GM12878 (cell line): ENCODE results near the gene CNN3. TPM values are rescaled to one million over a fixed set of nuclear protein-coding genes. Genes with fewer than 3 reads are reported as not detected.

Experiments used
- ATAC-seq: fragments of 200-7000 bp; cut with Tn5 transposase; 3 replicates; pipeline ENCODE4 v1.9.1; 2020; ENCODE audit warnings: mild to moderate bottlenecking, moderate library complexity
- BruUV-seq: library from RNA; stranded (reverse); fragments of 400-500 nt; replicated peaks from 2 replicates; lab custom pipeline; 2021; lab: Mats Ljungman, UMichigan
- CTCF ChIA-PET: fragments of 300-600 bp; sonication (Branson Sonifier 250); formaldehyde crosslinking; extraction: SDS; loops from one replicate; lab custom pipeline; 2021; ENCODE audit warnings: inconsistent platforms; lab: Yijun Ruan, JAX
- POLR2A ChIA-PET: fragments of 350-600 bp; formaldehyde crosslinking; extraction: SDS; loops from one replicate; lab custom pipeline; 2021; ENCODE audit warnings: inconsistent platforms; lab: Charles Lee
- RAD21 ChIA-PET: fragments of 300-600 bp; sonication (Branson Sonifier 250); formaldehyde crosslinking; loops from one replicate; lab custom pipeline; 2023; ENCODE audit warnings: antibody characterized with exemption; ENCODE audit not compliant: unreplicated experiment; lab: Charles Lee
- SMC1A ChIA-PET: fragments of 300-600 bp; sonication (Branson Sonifier 250); formaldehyde crosslinking; loops from one replicate; lab custom pipeline; 2023; ENCODE audit not compliant: unreplicated experiment, uncharacterized antibody; lab: Charles Lee
- DNase-seq: peaks from one replicate; pipeline ENCODE4 v3.0.0-alpha.2; 2011; ENCODE audit warnings: low read depth, low spot score
- FAIRE-seq: peaks from 3 replicates; lab custom pipeline; 2011; peaks lifted over from hg19 to GRCh38; lab: Jason Lieb, UNC
- H2AFZ ChIP-seq: 2 replicates; pipeline ENCODE4 v1.6.0; 2011; ENCODE audit warnings: low read depth, low read length, control low read depth; ENCODE audit not compliant: control insufficient read depth
- H3K27ac ChIP-seq: 2 replicates; pipeline ENCODE4 v1.5.1; 2011; ENCODE audit warnings: control low read depth; ENCODE audit not compliant: control insufficient read depth, insufficient read depth
- H3K27me3 ChIP-seq, 2 experiments: replicated peaks in 1 of 2; 2 replicates each; pipeline versions ENCODE4 v1.6.0 to v1.6.1; 2011; ENCODE audit warnings: low read length in 1 of 2; ENCODE audit not compliant: control insufficient read depth in 2 of 2, insufficient read depth in 2 of 2
- H3K36me3 ChIP-seq, 2 experiments: 2 replicates each; pipeline ENCODE4 v1.5.1; 2011; ENCODE audit warnings: low read length in 1 of 2; ENCODE audit not compliant: control insufficient read depth in 2 of 2, insufficient read depth in 2 of 2
- H3K4me1 ChIP-seq: 2 replicates; pipeline ENCODE4 v1.6.1; 2011; ENCODE audit warnings: mild to moderate bottlenecking, low read length, moderate library complexity, mixed read lengths; ENCODE audit not compliant: control insufficient read depth, insufficient read depth
- H3K4me2 ChIP-seq: 2 replicates; pipeline ENCODE4 v1.6.0; 2011; ENCODE audit warnings: control low read depth; ENCODE audit not compliant: control insufficient read depth, insufficient read depth
- H3K4me3 ChIP-seq: fragments of 200-600 bp; sonication (generic); 2 replicates; pipeline ENCODE4 v1.5.1; 2016
- H3K79me2 ChIP-seq: 2 replicates; pipeline ENCODE4 v1.6.0; 2011; ENCODE audit warnings: low read length; ENCODE audit not compliant: control insufficient read depth, insufficient read depth
- H3K9ac ChIP-seq: 2 replicates; pipeline ENCODE4 v1.8.0; 2011; ENCODE audit warnings: low read length, control low read depth, mixed read lengths; ENCODE audit not compliant: control insufficient read depth, insufficient read depth
- H3K9me3 ChIP-seq: replicated peaks from 3 replicates; pipeline ENCODE4 v1.5.1; 2011; ENCODE audit warnings: mild to moderate bottlenecking, low read length; ENCODE audit not compliant: control insufficient read depth, insufficient read depth
- H4K20me1 ChIP-seq: 2 replicates; pipeline ENCODE4 v1.6.0; 2011; ENCODE audit not compliant: control insufficient read depth, insufficient read depth
- CREB1 ChIP-seq: IDR thresholded peaks from 2 replicates; pipeline ENCODE4 v1.6.1; 2012; ENCODE audit warnings: low read depth, mild to moderate bottlenecking, inconsistent platforms
- LARP7 ChIP-seq: fragments of 450-650 bp; IDR thresholded peaks from 2 replicates; pipeline ENCODE4 v1.6.1; 2017; ENCODE audit warnings: mild to moderate bottlenecking
- SMC3 ChIP-seq: IDR thresholded peaks from 2 replicates; pipeline ENCODE4 v1.6.1; 2011; ENCODE audit warnings: low read length, improper control_type of control experiment, borderline replicate concordance
- ZNF24 ChIP-seq: fragments of 450-650 bp; IDR thresholded peaks from 2 replicates; pipeline ENCODE4 v1.6.1; 2017; ENCODE audit warnings: antibody characterized with exemption, mild to moderate bottlenecking
- ZNF384 ChIP-seq: IDR thresholded peaks from 2 replicates; pipeline ENCODE4 v1.6.1; 2012; ENCODE audit warnings: low read depth, mild to moderate bottlenecking, low read length, improper control_type of control experiment, borderline replicate concordance
- WGBS: methylation state at CpG from one replicate; pipeline ENCODE4 v1.1.6; 2016; ENCODE audit warnings: low lambda C conversion rate; ENCODE audit not compliant: insufficient replicate concordance, insufficient coverage; ENCODE audit errors: missing lambda C conversion rate; 5-methylcytosine and 5-hydroxymethylcytosine counted together
- in situ Hi-C: fragments of 300-500 bp; cut with MboI; formaldehyde crosslinking; loops from 9 replicates; pipeline ENCODE4 v1.14.3; 2018; ENCODE audit warnings: mixed read lengths
- intact Hi-C: fragments of 100-400 bp; cut with micrococcal nuclease; formaldehyde crosslinking; loops from one replicate; pipeline ENCODE4 v1.14.2; 2022; ENCODE audit not compliant: unreplicated experiment
- polyA plus RNA-seq, 11 experiments: library from polyadenylated mRNA; depleted of rRNA in 4 of 11; unstranded in 6 of 11; stranded (reverse) in 5 of 11; fragments of >200 nt; fragmentation: Nextera tagmentation in 4 of 11; fragmentation: Illumina TruSeq in 1 of 11; extraction: Ambion mirVana in 4 of 11; extraction: Trizol in 1 of 11; gene quantifications; 1 replicate in 1 of 11; 2 replicates in 10 of 11; pipeline versions ENCODE4 v1.2.1 to v1.2.3, GENCODE V29; 2011 to 2016; ENCODE audit warnings: inconsistent platforms in 2 of 11, missing spikeins in 2 of 11, low read depth in 1 of 11
- total RNA-seq, 4 experiments: library from RNA; depleted of rRNA in 3 of 4; stranded (reverse); fragments of >200 nt in 3 of 4; fragmentation: Illumina TruSeq in 1 of 4; extraction: Trizol in 1 of 4; gene quantifications; 2 replicates each; pipeline versions ENCODE4 v1.2.1 to v1.2.3, GENCODE V29; 2013 to 2021
- TF ChIP-seq, protein P1 (sequence below): fragments of 450-650 bp; IDR thresholded peaks from 2 replicates; pipeline ENCODE4 v1.6.1; 2017; ENCODE audit warnings: mild to moderate bottlenecking
- TF ChIP-seq, protein P2 (sequence below): fragments of 450-650 bp; IDR thresholded peaks from 2 replicates; pipeline ENCODE4 v1.6.1; 2014; ENCODE audit warnings: mild to moderate bottlenecking

CNN3 gene
- total and polyA plus RNA-seq, 10 of the 15 experiments (the other 5 are each of a cell fraction or from before 2014, with no cell fraction given) = 0.20 to 48.4 (median 34.3) TPM

DNA sequence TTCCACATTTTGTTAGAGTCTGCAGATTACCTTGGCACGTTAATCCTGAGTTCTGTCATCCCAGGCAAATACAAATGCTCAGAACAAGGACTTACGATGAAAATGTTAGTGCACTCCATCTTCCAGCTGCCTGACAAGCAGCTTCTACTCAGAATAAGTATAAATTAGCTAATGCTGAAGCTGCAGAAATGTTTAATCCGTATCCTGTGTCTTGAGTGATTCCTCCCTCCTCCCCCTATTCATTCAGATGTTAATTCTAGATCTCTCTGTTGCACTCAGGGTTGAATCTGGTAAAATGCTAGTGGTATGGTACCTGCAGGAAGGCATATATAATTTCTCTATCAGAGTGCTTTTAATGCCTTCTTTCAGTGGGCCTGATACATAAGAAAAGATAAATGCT lies 39.8 kb downstream of the CNN3 start:
- Histone ChIP-seq H3K79me2 (no peaks in the 10 kb centered on the region), H3K4me1 (no peaks in the 10 kb centered on the region), H3K4me2 (no peak overlapping the region), H3K27ac (no peak overlapping the region), H3K9me3 (no peaks in the 10 kb centered on the region), H3K27me3 (no peaks in the 10 kb centered on the region), H3K36me3 (no peaks in the 10 kb centered on the region), H3K9ac (no peak overlapping the region), H2AFZ (no peak overlapping the region), H4K20me1 (no peaks in the 10 kb centered on the region), H3K4me3 (no peak overlapping the region)
- in situ Hi-C loops = no loop called here
- 30% methylated on average over 3 of the region's 3 CpGs for WGBS
- no TSS peak for BruUV-seq
- ChIA-PET POLR2A (no interaction called here), SMC1A (no interaction called here), CTCF (no interaction called here), RAD21 (no interaction called here)
- intact Hi-C loops = no loop called here
- DNase-seq = no peak
- no peak for ATAC-seq
- TF ChIP-seq LARP7 (no peak), ZNF24 (no peak), SMC3 (no peak)
- FAIRE-seq = no peak

DNA sequence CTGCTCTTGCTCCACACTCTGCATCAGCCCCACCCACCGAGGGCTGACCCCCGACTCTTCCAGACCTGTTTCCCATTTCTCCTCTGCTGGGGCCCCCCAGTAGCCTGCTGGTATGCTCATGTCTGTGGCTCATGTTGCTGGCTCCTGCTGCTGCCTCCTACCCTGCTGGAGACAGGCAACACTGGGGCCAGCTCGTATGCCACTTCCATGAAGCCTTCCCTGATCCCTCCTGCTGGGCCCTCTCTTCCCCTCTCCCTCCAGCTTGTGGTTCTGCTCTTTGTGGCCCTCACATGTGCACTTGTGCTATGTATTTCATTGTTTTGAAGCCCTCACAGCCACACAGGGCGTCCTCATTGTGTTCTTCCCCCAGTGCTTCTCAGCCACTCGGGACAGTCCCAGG lies 40.5 kb downstream of the CNN3 start:
- H3K27me3 ChIP-seq = no peaks in the 10 kb centered on the region
- no peak overlapping the region for H3K9ac ChIP-seq
- intact Hi-C loops (no loop called here), in situ Hi-C loops (no loop called here)
- H3K27ac ChIP-seq = no peak overlapping the region
- H3K9me3 ChIP-seq = no peaks in the 10 kb centered on the region
- no peak overlapping the region for H3K4me2 ChIP-seq
- ChIA-PET CTCF (no interaction called here), RAD21 (no interaction called here)
- no peak for ATAC-seq
- no peak for DNase-seq
- 21% methylated on average over 5 of the region's 5 CpGs for WGBS
- H4K20me1 ChIP-seq = no peaks in the 10 kb centered on the region
- H3K36me3 ChIP-seq = no peaks in the 10 kb centered on the region
- H3K4me1 ChIP-seq = no peaks in the 10 kb centered on the region
- TF ChIP-seq, protein P1, sequence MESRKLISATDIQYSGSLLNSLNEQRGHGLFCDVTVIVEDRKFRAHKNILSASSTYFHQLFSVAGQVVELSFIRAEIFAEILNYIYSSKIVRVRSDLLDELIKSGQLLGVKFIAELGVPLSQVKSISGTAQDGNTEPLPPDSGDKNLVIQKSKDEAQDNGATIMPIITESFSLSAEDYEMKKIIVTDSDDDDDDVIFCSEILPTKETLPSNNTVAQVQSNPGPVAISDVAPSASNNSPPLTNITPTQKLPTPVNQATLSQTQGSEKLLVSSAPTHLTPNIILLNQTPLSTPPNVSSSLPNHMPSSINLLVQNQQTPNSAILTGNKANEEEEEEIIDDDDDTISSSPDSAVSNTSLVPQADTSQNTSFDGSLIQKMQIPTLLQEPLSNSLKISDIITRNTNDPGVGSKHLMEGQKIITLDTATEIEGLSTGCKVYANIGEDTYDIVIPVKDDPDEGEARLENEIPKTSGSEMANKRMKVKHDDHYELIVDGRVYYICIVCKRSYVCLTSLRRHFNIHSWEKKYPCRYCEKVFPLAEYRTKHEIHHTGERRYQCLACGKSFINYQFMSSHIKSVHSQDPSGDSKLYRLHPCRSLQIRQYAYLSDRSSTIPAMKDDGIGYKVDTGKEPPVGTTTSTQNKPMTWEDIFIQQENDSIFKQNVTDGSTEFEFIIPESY = no peak
- TF ChIP-seq LARP7 = no peak
- TF ChIP-seq ZNF384 = no peak
- TF ChIP-seq CREB1 = no peak
- TF ChIP-seq, protein P2, sequence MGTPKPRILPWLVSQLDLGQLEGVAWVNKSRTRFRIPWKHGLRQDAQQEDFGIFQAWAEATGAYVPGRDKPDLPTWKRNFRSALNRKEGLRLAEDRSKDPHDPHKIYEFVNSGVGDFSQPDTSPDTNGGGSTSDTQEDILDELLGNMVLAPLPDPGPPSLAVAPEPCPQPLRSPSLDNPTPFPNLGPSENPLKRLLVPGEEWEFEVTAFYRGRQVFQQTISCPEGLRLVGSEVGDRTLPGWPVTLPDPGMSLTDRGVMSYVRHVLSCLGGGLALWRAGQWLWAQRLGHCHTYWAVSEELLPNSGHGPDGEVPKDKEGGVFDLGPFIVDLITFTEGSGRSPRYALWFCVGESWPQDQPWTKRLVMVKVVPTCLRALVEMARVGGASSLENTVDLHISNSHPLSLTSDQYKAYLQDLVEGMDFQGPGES = no peak
- TF ChIP-seq, all 136 proteins: peak for 0
- Histone ChIP-seq H2AFZ (no peak overlapping the region), H3K4me3 (no peak overlapping the region), H3K79me2 (no peaks in the 10 kb centered on the region)
- no TSS peak for BruUV-seq
- SMC1A ChIA-PET = no interaction called here
- POLR2A ChIA-PET = no interaction called here
- FAIRE-seq = no peak
